K562 (cell line): ENCODE results near the gene SLC39A7. TPM values are rescaled to one million over a fixed set of nuclear protein-coding genes. Genes with fewer than 3 reads are reported as not detected.
A peak's percentile ranks its signal among the peaks of the same experiment; 100 is the strongest.

ENCODE experiments used
- ATF1 ChIP-seq, 2 experiments: fragments of 450-650 bp in 1 of 2; IDR thresholded peaks; 2 replicates each; pipeline ENCODE4 v1.6.1; 2016; ENCODE audit warnings: missing compliant biosample characterization in 1 of 2, missing genetic modification characterization in 1 of 2
- ETV5 ChIP-seq: sonication (generic); formaldehyde crosslinking; IDR thresholded peaks from 2 replicates; pipeline ENCODE4 v1.4.0; 2020; ENCODE audit warnings: low read depth, mild to moderate bottlenecking, missing genetic modification reagents
- FOXK1 ChIP-seq: sonication (generic); formaldehyde crosslinking; IDR thresholded peaks from 2 replicates; pipeline ENCODE4 v1.8.0; 2022; ENCODE audit warnings: missing genetic modification reagents, mild to moderate bottlenecking, borderline replicate concordance
- IRF2 ChIP-seq: sonication (generic); formaldehyde crosslinking; IDR thresholded peaks from 2 replicates; pipeline ENCODE4 v1.8.1; 2022; ENCODE audit warnings: mild to moderate bottlenecking, missing genetic modification reagents
- KDM2B ChIP-seq: fragments of 250-450 bp; sonication (Bioruptor Pico); IDR thresholded peaks from 2 replicates; pipeline ENCODE4 v1.8.0; 2021; ENCODE audit warnings: mild to moderate bottlenecking, moderate library complexity
- LEF1 ChIP-seq: fragments of 450-650 bp; IDR thresholded peaks from 2 replicates; pipeline ENCODE4 v1.6.1; 2016; ENCODE audit warnings: mild to moderate bottlenecking
- PHTF2 ChIP-seq: fragments of 250-450 bp; sonication (Bioruptor Pico); IDR thresholded peaks from 2 replicates; pipeline ENCODE4 v1.5.0; 2021; ENCODE audit warnings: mild to moderate bottlenecking
- POU5F1 ChIP-seq: fragments of 150-350 bp; IDR thresholded peaks from 2 replicates; pipeline ENCODE4 v1.6.1; 2014; ENCODE audit warnings: borderline replicate concordance, low read length, low read depth, mild to moderate bottlenecking; ENCODE audit not compliant: partially characterized antibody
- TSC22D4 ChIP-seq: fragments of 450-650 bp; IDR thresholded peaks from 2 replicates; pipeline ENCODE4 v1.6.1; 2016; ENCODE audit warnings: missing genetic modification characterization, missing biosample characterization, control low read depth
- YY1 ChIP-seq, 3 experiments: IDR thresholded peaks; 2 replicates each; pipeline ENCODE4 v1.6.1; 2011; ENCODE audit warnings: low read length in 2 of 3, mild to moderate bottlenecking in 2 of 3, moderate library complexity in 2 of 3, borderline replicate concordance in 1 of 3, control low read depth in 1 of 3, low read depth in 1 of 3; ENCODE audit not compliant: insufficient read depth in 3 of 3, insufficient replicate concordance in 2 of 3, control insufficient read depth in 1 of 3, insufficient read length in 1 of 3; ENCODE audit errors: extremely low read depth in 1 of 3
- ZBTB40 ChIP-seq, 2 experiments: fragments of 450-650 bp in 1 of 2; sonication (generic) in 1 of 2; formaldehyde crosslinking in 1 of 2; IDR thresholded peaks; 2 replicates each; pipeline versions ENCODE4 v1.7.1 to v1.9.0; 2016 to 2022; ENCODE audit warnings: inconsistent platforms in 1 of 2, mild to moderate bottlenecking in 1 of 2, missing genetic modification reagents in 1 of 2
- polyA plus RNA-seq, 8 experiments: library from polyadenylated mRNA; depleted of rRNA in 4 of 8; stranded (reverse) in 5 of 8; unstranded in 3 of 8; fragments of >200 nt; fragmentation: Nextera tagmentation in 2 of 8; fragmentation: Illumina TruSeq in 1 of 8; extraction: Ambion mirVana in 2 of 8; extraction: Trizol in 1 of 8; gene quantifications; 2 replicates each; pipeline versions ENCODE4 v1.2.1 to v1.2.3, GENCODE V29; 2011 to 2014; ENCODE audit warnings: inconsistent platforms in 1 of 8, missing spikeins in 1 of 8
- total RNA-seq, 7 experiments: library from RNA; depleted of rRNA in 6 of 7; stranded (reverse); fragments of >200 nt in 6 of 7; fragmentation: Illumina TruSeq in 2 of 7; extraction: Trizol in 2 of 7; gene quantifications; 2 replicates each; pipeline versions ENCODE4 v1.2.1 to v1.2.3, GENCODE V29; 2011 to 2021; ENCODE audit warnings: low replicate concordance in 1 of 7
- TF ChIP-seq, protein P1 (sequence below): sonication (generic); formaldehyde crosslinking; IDR thresholded peaks from 2 replicates; pipeline ENCODE4 v1.8.0; 2022; ENCODE audit warnings: missing genetic modification reagents, mild to moderate bottlenecking, moderate library complexity, borderline replicate concordance
- TF ChIP-seq, protein P2 (sequence below): sonication (generic); formaldehyde crosslinking; IDR thresholded peaks from 2 replicates; pipeline ENCODE4 v1.8.1; 2023; ENCODE audit warnings: mild to moderate bottlenecking, missing genetic modification reagents

The SLC39A7 gene
- total and polyA plus RNA-seq, 9 of the 15 experiments (the other 6 are each of a cell fraction or from before 2014, with no cell fraction given) = 21.7 to 169 (median 121) TPM

DNA sequence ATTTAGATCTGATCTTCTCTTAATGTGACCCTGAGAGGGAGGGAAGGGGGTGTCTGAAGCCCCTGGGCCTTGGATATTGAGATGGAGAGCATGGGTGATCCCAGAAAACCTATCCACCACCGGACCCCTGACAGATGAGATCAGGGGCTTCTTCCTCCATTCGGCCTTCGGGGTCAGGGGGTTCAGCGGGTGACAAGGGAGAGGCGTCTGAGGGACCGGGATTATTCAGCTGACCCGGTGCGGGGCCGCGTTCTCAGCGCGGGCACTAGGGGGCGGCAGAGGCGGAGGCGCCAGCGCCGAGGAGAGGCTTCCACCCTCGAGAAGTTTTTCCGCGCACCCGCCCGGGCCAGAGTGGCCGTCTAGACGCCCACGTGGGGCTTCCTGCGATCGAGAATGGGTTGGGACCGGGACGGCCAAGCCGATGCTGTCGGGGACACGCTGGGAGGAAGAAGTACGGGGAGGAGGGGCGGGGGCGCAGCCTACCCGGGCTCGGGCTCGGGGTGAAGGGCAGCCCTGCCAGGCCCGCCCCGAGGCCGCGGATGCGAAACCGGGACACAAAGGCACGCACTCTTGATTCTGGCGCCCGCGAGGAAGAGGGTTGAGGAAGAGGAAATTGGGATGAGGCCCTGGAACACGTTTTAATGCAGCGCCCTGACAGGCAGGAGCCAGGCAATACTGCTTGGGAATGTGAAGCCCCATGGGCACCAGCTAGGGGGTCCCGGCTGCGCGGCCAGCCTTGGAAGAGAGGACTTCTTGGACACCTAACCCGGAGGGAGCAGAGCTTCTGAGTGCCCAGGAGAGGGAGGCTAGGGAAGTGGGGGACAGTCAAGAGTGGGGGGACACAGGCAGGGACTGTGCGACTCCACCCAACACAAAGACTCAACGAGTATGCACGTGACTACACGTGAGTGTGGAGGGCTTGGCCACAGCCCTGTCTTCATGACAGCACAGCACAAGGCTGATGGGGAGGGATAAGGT lies 39.0 kb upstream of the SLC39A7 start (continued):
- TF ChIP-seq ZBTB40 (IDR thresholded peaks at IDR 0.05) (0 out of 2 replicates have a peak, but pooled peaks have one; percentile 31), ZBTB40 (CRISPR knock-in tag; IDR thresholded peaks at IDR 0.05) (no peak), IRF2 (CRISPR knock-in tag) (no peak), PHTF2 (CRISPR knock-in tag) (no peak), ATF1 (CRISPR knock-in tag; IDR thresholded peaks at IDR 0.05) (no peak), ATF1 (tag; IDR thresholded peaks at IDR 0.05) (peak; percentile 23; the same call in 1 of the 2 replicates), POU5F1 (peak; percentile 29), FOXK1 (CRISPR knock-in tag) (0 out of 2 replicates have a peak, but pooled peaks have one; percentile 22), ETV5 (CRISPR knock-in tag) (0 out of 2 replicates have a peak, but pooled peaks have one; percentile 24), TSC22D4 (no peak), LEF1 (0 out of 2 replicates have a peak, but pooled peaks have one; percentile 31), YY1 (IDR thresholded peaks at IDR 0.05; ENCODE audit: borderline replicate concordance in 1 of 3, control insufficient read depth in 1 of 3, extremely low read depth in 1 of 3, insufficient read depth in 3 of 3, insufficient read length in 1 of 3, insufficient replicate concordance in 2 of 3, low read depth in 1 of 3, low read length in 2 of 3) (peak in 2 of 3 experiments; percentile 10 to 53), KDM2B (CRISPR knock-in tag) (peak; percentile 91)
- TF ChIP-seq, protein P1, sequence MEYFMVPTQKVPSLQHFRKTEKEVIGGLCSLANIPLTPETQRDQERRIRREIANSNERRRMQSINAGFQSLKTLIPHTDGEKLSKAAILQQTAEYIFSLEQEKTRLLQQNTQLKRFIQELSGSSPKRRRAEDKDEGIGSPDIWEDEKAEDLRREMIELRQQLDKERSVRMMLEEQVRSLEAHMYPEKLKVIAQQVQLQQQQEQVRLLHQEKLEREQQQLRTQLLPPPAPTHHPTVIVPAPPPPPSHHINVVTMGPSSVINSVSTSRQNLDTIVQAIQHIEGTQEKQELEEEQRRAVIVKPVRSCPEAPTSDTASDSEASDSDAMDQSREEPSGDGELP (CRISPR knock-in tag) = peak; percentile 87
- TF ChIP-seq, protein P2, sequence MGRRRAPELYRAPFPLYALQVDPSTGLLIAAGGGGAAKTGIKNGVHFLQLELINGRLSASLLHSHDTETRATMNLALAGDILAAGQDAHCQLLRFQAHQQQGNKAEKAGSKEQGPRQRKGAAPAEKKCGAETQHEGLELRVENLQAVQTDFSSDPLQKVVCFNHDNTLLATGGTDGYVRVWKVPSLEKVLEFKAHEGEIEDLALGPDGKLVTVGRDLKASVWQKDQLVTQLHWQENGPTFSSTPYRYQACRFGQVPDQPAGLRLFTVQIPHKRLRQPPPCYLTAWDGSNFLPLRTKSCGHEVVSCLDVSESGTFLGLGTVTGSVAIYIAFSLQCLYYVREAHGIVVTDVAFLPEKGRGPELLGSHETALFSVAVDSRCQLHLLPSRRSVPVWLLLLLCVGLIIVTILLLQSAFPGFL (CRISPR knock-in tag) = no peak
